Panc1 (cell line): ENCODE results near the gene PCED1B. TPM values are rescaled to one million over a fixed set of nuclear protein-coding genes. Genes with fewer than 3 reads are reported as not detected.

Source experiments
- ATAC-seq: fragments of 200-7000 bp; cut with Tn5 transposase; 2 replicates; pipeline ENCODE4 v1.9.1; 2020; ENCODE audit warnings: mild to moderate bottlenecking, moderate library complexity
- BruUV-seq: library from RNA; stranded (reverse); fragments of 400-500 nt; replicated peaks from 2 replicates; lab custom pipeline; 2021; lab: Mats Ljungman, UMichigan
- CTCF ChIA-PET: fragments of 300-600 bp; sonication (Branson Sonifier 250); formaldehyde crosslinking; loops from one replicate; lab custom pipeline; 2022; ENCODE audit warnings: antibody characterized with exemption; lab: Charles Lee
- POLR2A ChIA-PET: fragments of 300-600 bp; sonication (Branson Sonifier 250); formaldehyde crosslinking; loops from one replicate; lab custom pipeline; 2022; ENCODE audit warnings: antibody characterized with exemption; lab: Charles Lee
- DNase-seq: peaks from one replicate; pipeline ENCODE4 v3.0.0-alpha.2; 2010; ENCODE audit warnings: low read depth, low spot score
- H3K27ac ChIP-seq: 2 replicates; pipeline ENCODE4 v1.5.1; 2011; ENCODE audit warnings: mild to moderate bottlenecking, low read length, inconsistent platforms
- H3K27me3 ChIP-seq: fragments of 200-500 bp; sonication (Bioruptor generic); 2 replicates; pipeline ENCODE4 v1.6.0; 2014; ENCODE audit warnings: low read length, inconsistent platforms; ENCODE audit not compliant: control insufficient read depth, insufficient read depth
- H3K36me3 ChIP-seq: fragments of 200-500 bp; sonication (Bioruptor generic); 2 replicates; pipeline ENCODE4 v1.5.1; 2014; ENCODE audit warnings: inconsistent platforms, mild to moderate bottlenecking, low read length, moderate library complexity; ENCODE audit not compliant: control insufficient read depth, insufficient read depth
- H3K4me1 ChIP-seq: 2 replicates; pipeline ENCODE4 v1.5.1; 2011; ENCODE audit warnings: inconsistent platforms, mild to moderate bottlenecking, low read length, moderate library complexity; ENCODE audit not compliant: control insufficient read depth, insufficient read depth
- H3K4me3 ChIP-seq, 2 experiments: 2 replicates each; pipeline ENCODE4 v1.5.1; 2011 to 2012; ENCODE audit warnings: low read depth in 2 of 2, low read length in 2 of 2, mild to moderate bottlenecking in 2 of 2, inconsistent platforms in 1 of 2, moderate library complexity in 1 of 2
- H3K9me3 ChIP-seq: fragments of 200-500 bp; sonication (Bioruptor generic); 2 replicates; pipeline ENCODE4 v1.5.1; 2014; ENCODE audit warnings: low read depth, mild to moderate bottlenecking, inconsistent platforms, low read length, moderate library complexity; ENCODE audit not compliant: control insufficient read depth, insufficient read depth
- CTCF ChIP-seq: fragments of 450-650 bp; IDR thresholded peaks from 2 replicates; pipeline ENCODE4 v1.5.1; 2017; ENCODE audit warnings: mild to moderate bottlenecking
- POLR2AphosphoS5 ChIP-seq: IDR thresholded peaks from 2 replicates; pipeline ENCODE4 v1.6.1; 2012; ENCODE audit warnings: mild to moderate bottlenecking, low read depth, low read length, moderate library complexity
- REST ChIP-seq, 2 experiments: IDR thresholded peaks; 2 replicates each; pipeline ENCODE4 v1.6.1; 2011 to 2012; ENCODE audit warnings: low read depth in 2 of 2, control low read depth in 1 of 2, low read length in 1 of 2, mild to moderate bottlenecking in 1 of 2, moderate library complexity in 1 of 2; ENCODE audit not compliant: insufficient read depth in 1 of 2
- SIN3A ChIP-seq: IDR thresholded peaks from 2 replicates; pipeline ENCODE4 v1.6.1; 2012; ENCODE audit warnings: low read depth, mild to moderate bottlenecking, low read length, moderate library complexity, borderline replicate concordance; ENCODE audit not compliant: insufficient read depth
- TCF7L2 ChIP-seq: IDR thresholded peaks from 2 replicates; pipeline ENCODE4 v1.6.1; 2011; ENCODE audit warnings: mild to moderate bottlenecking, low read depth, low read length, inconsistent platforms
- in situ Hi-C: cut with HindIII; loops from 2 replicates; pipeline ENCODE4 v1.10.0; 2016; ENCODE audit warnings: low sequenced_read_pairs, low pct_unique_long_range_greater_than_20kb
- intact Hi-C: fragments of 100-400 bp; cut with micrococcal nuclease; formaldehyde crosslinking; loops from one replicate; pipeline ENCODE4 v1.10.0; 2022; ENCODE audit not compliant: unreplicated experiment
- total RNA-seq: library from RNA; stranded (reverse); gene quantifications from one replicate; pipeline ENCODE4 v1.2.1, GENCODE V29; 2021; ENCODE audit not compliant: unreplicated experiment

PCED1B gene
- total RNA-seq, 1 experiment from 2014 or later: 0.82 TPM

- ATAC-seq (no peak), DNase-seq (no peak)
- no TSS peak for BruUV-seq
- Histone ChIP-seq H3K4me1 (peaks cover 3% of the 10 kb centered on the region; the same call in 1 of the 2 replicates), H3K27ac (no peak overlapping the region), H3K4me3 (no peak overlapping the region), H3K27me3 (no peaks in the 10 kb centered on the region), H3K9me3 (no peaks in the 10 kb centered on the region), H3K36me3 (no peaks in the 10 kb centered on the region)
- in situ Hi-C loops: no loop called here
- POLR2A ChIA-PET: no interaction called here
- TF ChIP-seq REST (IDR thresholded peaks at IDR 0.05; ENCODE audit: insufficient read depth in 1 of 2, low read depth in 2 of 2, low read length in 1 of 2) (no peak), POLR2AphosphoS5 (no peak), TCF7L2 (no peak), SIN3A (no peak), CTCF (no peak)
- CTCF ChIA-PET: no interaction called here
- intact Hi-C loops: no loop called here
Observed at GRCh38 chr12:47276253-47276620, 196.8 kb downstream of the PCED1B start.

- ChIA-PET POLR2A (no interaction called here), CTCF (no interaction called here)
- H3K4me3 ChIP-seq: no peak overlapping the region
- in situ Hi-C loops: no loop called here
- no peak overlapping the region for H3K27ac ChIP-seq
- DNase-seq (no peak), ATAC-seq (no peak)
- H3K36me3 ChIP-seq: no peaks in the 10 kb centered on the region
- no TSS peak for BruUV-seq
- H3K9me3 ChIP-seq: no peaks in the 10 kb centered on the region
- intact Hi-C loops: no loop called here
- TF ChIP-seq TCF7L2 (no peak), REST (IDR thresholded peaks at IDR 0.05; ENCODE audit: insufficient read depth in 1 of 2, low read depth in 2 of 2, low read length in 1 of 2) (no peak), SIN3A (no peak), POLR2AphosphoS5 (no peak), CTCF (no peak)
- H3K4me1 ChIP-seq: no peaks in the 10 kb centered on the region; the same call in 1 of the 2 replicates
- no peaks in the 10 kb centered on the region for H3K27me3 ChIP-seq
Observed at GRCh38 chr12:47276621-47277309, 197.3 kb downstream of the PCED1B start.
